Activated CD8-positive, alpha-beta T cell treated with anti-CD3 and anti-CD28 coated beads for 36 hours (primary cell): ENCODE data around the gene PPP2R2C. TPM values are rescaled to one million over a fixed set of nuclear protein-coding genes. Genes with fewer than 3 reads are reported as not detected.

Experiments used
- ATAC-seq: fragments of 200-7000 bp; cut with Tn5 transposase; one replicate; pipeline ENCODE4 v1.10.0; 2021; ENCODE audit warnings: mild to moderate bottlenecking, moderate library complexity
- CTCF ChIA-PET: fragments of 350-600 bp; sonication (Branson Sonifier 250); formaldehyde crosslinking; loops from one replicate; lab custom pipeline; 2021; ENCODE audit warnings: antibody characterized with exemption; lab: Charles Lee
- POLR2A ChIA-PET: fragments of 350-600 bp; sonication (Branson Sonifier 250); formaldehyde crosslinking; loops from one replicate; lab custom pipeline; 2021; ENCODE audit warnings: antibody characterized with exemption; lab: Charles Lee
- DNase-seq: peaks from one replicate; pipeline ENCODE4 v3.0.0-alpha.2; 2020
- H3K27ac Mint-ChIP-seq: one replicate; pipeline ENCODE4 v1.8.0; 2021; ENCODE audit warnings: mild to moderate bottlenecking, mixed read lengths
- H3K27me3 Mint-ChIP-seq: one replicate; pipeline ENCODE4 v1.8.0; 2021; ENCODE audit warnings: mixed read lengths
- H3K36me3 Mint-ChIP-seq: one replicate; pipeline ENCODE4 v1.8.0; 2021; ENCODE audit warnings: low read depth, mixed read lengths
- H3K4me1 Mint-ChIP-seq: one replicate; pipeline ENCODE4 v1.8.0; 2021; ENCODE audit warnings: low read depth, mixed read lengths
- H3K4me3 Mint-ChIP-seq: one replicate; pipeline ENCODE4 v1.8.0; 2021; ENCODE audit warnings: mild to moderate bottlenecking, moderate library complexity, mixed read lengths
- H3K9me3 Mint-ChIP-seq: one replicate; pipeline ENCODE4 v1.8.0; 2021; ENCODE audit warnings: mixed read lengths
- CTCF ChIP-seq: fragments of 200-600 bp; IDR thresholded peaks from one replicate; pipeline ENCODE4 v1.8.0; 2022; ENCODE audit warnings: antibody characterized with exemption, mild to moderate bottlenecking
- intact Hi-C: fragments of 100-400 bp; cut with micrococcal nuclease; formaldehyde crosslinking; loops from one replicate; pipeline ENCODE4 v1.10.0; 2022
- total RNA-seq, 2 experiments: library from RNA; stranded (reverse); gene quantifications; one replicate each; pipeline ENCODE4 v1.2.3, GENCODE V29; 2021

The PPP2R2C gene
- total RNA-seq, 2 experiments from 2014 or later = not detected

- Mint-ChIP-seq H3K4me3 (no peak overlapping the region), H3K9me3 (no peaks in the 10 kb centered on the region), H3K27me3 (peaks cover 3% of the 10 kb centered on the region), H3K4me1 (no peaks in the 10 kb centered on the region), H3K27ac (no peak overlapping the region), H3K36me3 (no peaks in the 10 kb centered on the region)
- no peak for TF ChIP-seq CTCF
- CTCF ChIA-PET = interaction anchor here (1.4 kb wide), 1 partner anchor 114 kb away, joined by 3 read pairs; no protein-coding TSS in a partner anchor
- intact Hi-C loops = no loop called here
- no peak for DNase-seq
- no peak for ATAC-seq
- POLR2A ChIA-PET = interaction anchor here (1.2 kb wide), 1 partner anchor 22 kb away, joined by 3 read pairs; no protein-coding TSS in a partner anchor
Measured at GRCh38 chr4:6446130-6446482, 26.3 kb downstream of the PPP2R2C start.

- Mint-ChIP-seq H3K9me3 (no peaks in the 10 kb centered on the region), H3K27ac (no peak overlapping the region), H3K4me1 (no peaks in the 10 kb centered on the region), H3K4me3 (no peak overlapping the region), H3K36me3 (no peaks in the 10 kb centered on the region), H3K27me3 (peaks cover 3% of the 10 kb centered on the region)
- DNase-seq (no peak), ATAC-seq (no peak)
- CTCF ChIA-PET = interaction anchor here (1.4 kb wide), 1 partner anchor 114 kb away, joined by 3 read pairs; no protein-coding TSS in a partner anchor
- intact Hi-C loops = no loop called here
- POLR2A ChIA-PET = interaction anchor here (1.2 kb wide), 1 partner anchor 23 kb away, joined by 3 read pairs; no protein-coding TSS in a partner anchor
- no peak for TF ChIP-seq CTCF
Measured at GRCh38 chr4:6445403-6446129, 26.8 kb downstream of the PPP2R2C start.

GRCh38 chr4:6444582-6444981 lies 27.8 kb downstream of the PPP2R2C start:
- no peaks in the 10 kb centered on the region for H3K36me3 Mint-ChIP-seq

GRCh38 chr4:6443035-6444023 lies 29.1 kb downstream of the PPP2R2C start:
- no peaks in the 10 kb centered on the region for H3K9me3 Mint-ChIP-seq
- TF ChIP-seq CTCF = no peak
- H3K36me3 Mint-ChIP-seq = no peaks in the 10 kb centered on the region
- ChIA-PET POLR2A (no interaction called here), CTCF (no interaction called here)
- no peak overlapping the region for H3K4me3 Mint-ChIP-seq
- peaks cover 3% of the 10 kb centered on the region for H3K27me3 Mint-ChIP-seq
- no peak overlapping the region for H3K27ac Mint-ChIP-seq
- intact Hi-C loops = no loop called here
- peak; percentile 4 for DNase-seq
- no peak for ATAC-seq
- H3K4me1 Mint-ChIP-seq = no peaks in the 10 kb centered on the region

More at GRCh38 chr4:6444582-6444981, 27.8 kb downstream of the PPP2R2C start:
- ChIA-PET POLR2A (no interaction called here), CTCF (no interaction called here)
- Mint-ChIP-seq H3K9me3 (no peaks in the 10 kb centered on the region), H3K4me3 (no peak overlapping the region), H3K27ac (no peak overlapping the region), H3K4me1 (no peaks in the 10 kb centered on the region), H3K27me3 (peaks cover 3% of the 10 kb centered on the region)
- DNase-seq (no peak), ATAC-seq (no peak)
- no peak for TF ChIP-seq CTCF
- intact Hi-C loops = no loop called here
